GM23338 (cell line): ENCODE data around the gene AP5M1. TPM values are rescaled to one million over a fixed set of nuclear protein-coding genes. Genes with fewer than 3 reads are reported as not detected.

ENCODE experiments used
- ATAC-seq: fragments of 200-7000 bp; cut with Tn5 transposase; 3 replicates; pipeline ENCODE4 v1.9.1; 2020
- DNase-seq: peaks from one replicate; pipeline ENCODE4 v3.0.0-alpha.2; 2015; ENCODE audit warnings: low spot score
- H2AFZ ChIP-seq: fragments of 200-600 bp; sonication (generic); 2 replicates; pipeline ENCODE4 v1.8.0; 2016; ENCODE audit warnings: antibody characterized with exemption, mild to moderate bottlenecking, moderate library complexity
- H3F3A ChIP-seq: fragments of 200-600 bp; sonication (generic); replicated peaks from 2 replicates; pipeline ENCODE4 v1.8.0; 2017; ENCODE audit warnings: antibody characterized with exemption, mixed run types, low read depth
- H3K27ac ChIP-seq: fragments of 200-600 bp; sonication (generic); 2 replicates; pipeline ENCODE4 v1.6.1; 2016; ENCODE audit warnings: low read depth
- H3K27me3 ChIP-seq: fragments of 200-600 bp; sonication (generic); 2 replicates; pipeline ENCODE4 v1.8.0; 2016; ENCODE audit warnings: mild to moderate bottlenecking, mixed run types, moderate library complexity; ENCODE audit not compliant: insufficient read depth
- H3K36me3 ChIP-seq: fragments of 200-600 bp; sonication (generic); 2 replicates; pipeline ENCODE4 v1.8.0; 2016; ENCODE audit warnings: mild to moderate bottlenecking; ENCODE audit not compliant: insufficient read depth
- H3K4me1 ChIP-seq: fragments of 200-600 bp; sonication (generic); 2 replicates; pipeline ENCODE4 v1.8.0; 2016; ENCODE audit warnings: mild to moderate bottlenecking, moderate library complexity; ENCODE audit not compliant: insufficient read depth
- H3K4me2 ChIP-seq: fragments of 200-600 bp; sonication (generic); 2 replicates; pipeline ENCODE4 v1.7.1; 2017; ENCODE audit warnings: mixed run types
- H3K4me3 ChIP-seq: fragments of 200-600 bp; sonication (generic); 2 replicates; pipeline ENCODE4 v1.6.1; 2016; ENCODE audit warnings: mixed run types
- H3K79me2 ChIP-seq: fragments of 200-600 bp; sonication (generic); replicated peaks from 2 replicates; pipeline ENCODE4 v1.8.0; 2017; ENCODE audit warnings: mild to moderate bottlenecking; ENCODE audit not compliant: insufficient read depth
- H3K9me2 ChIP-seq: fragments of 200-600 bp; sonication (generic); 2 replicates; pipeline ENCODE4 v1.8.0; 2017; ENCODE audit not compliant: insufficient read depth
- H4K20me1 ChIP-seq: fragments of 200-600 bp; sonication (generic); replicated peaks from 2 replicates; pipeline ENCODE4 v1.8.0; 2017; ENCODE audit warnings: mild to moderate bottlenecking; ENCODE audit not compliant: insufficient read depth
- H3K27ac Mint-ChIP-seq: 2 replicates; pipeline ENCODE4 v1.8.0; 2020; ENCODE audit warnings: inconsistent platforms, mild to moderate bottlenecking, moderate library complexity, mixed read lengths
- H3K27me3 Mint-ChIP-seq: 3 replicates; pipeline ENCODE4 v1.8.0; 2022; ENCODE audit warnings: low read depth, mild to moderate bottlenecking, moderate library complexity, mixed read lengths, inconsistent platforms; ENCODE audit not compliant: insufficient read depth, poor library complexity
- H3K36me3 Mint-ChIP-seq: 3 replicates; pipeline ENCODE4 v1.8.0; 2021; ENCODE audit warnings: low read depth, mild to moderate bottlenecking, inconsistent platforms, moderate library complexity, mixed read lengths
- H3K4me1 Mint-ChIP-seq: 3 replicates; pipeline ENCODE4 v1.8.0; 2020; ENCODE audit warnings: mild to moderate bottlenecking, inconsistent platforms, mixed read lengths
- H3K4me3 Mint-ChIP-seq: 3 replicates; pipeline ENCODE4 v1.8.0; 2021; ENCODE audit warnings: moderate library complexity, mild to moderate bottlenecking, inconsistent platforms, mixed read lengths
- H3K9me3 Mint-ChIP-seq: 3 replicates; pipeline ENCODE4 v1.8.0; 2020; ENCODE audit warnings: moderate library complexity, mild to moderate bottlenecking, inconsistent platforms, mixed read lengths
- CREB1 ChIP-seq: fragments of 250-450 bp; sonication (Bioruptor Pico); IDR thresholded peaks from 2 replicates; pipeline ENCODE4 v1.5.0; 2020; ENCODE audit warnings: low read depth, mild to moderate bottlenecking, moderate library complexity
- CTCF ChIP-seq, 2 experiments: fragments of 200-600 bp in 1 of 2; sonication (generic) in 1 of 2; conservative IDR thresholded peaks; 2 replicates each; pipeline versions ENCODE4 v1.5.1 to v1.6.1; 2016 to 2017; ENCODE audit warnings: antibody characterized with exemption in 2 of 2, low read depth in 2 of 2, mild to moderate bottlenecking in 2 of 2, moderate library complexity in 1 of 2
- ETS1 ChIP-seq: IDR thresholded peaks from 2 replicates; pipeline ENCODE4 v1.6.1; 2016; ENCODE audit warnings: antibody characterized with exemption
- EZH2phosphoT487 ChIP-seq: fragments of 200-600 bp; sonication (generic); IDR thresholded peaks from one replicate; pipeline ENCODE4 v1.8.1; 2018; ENCODE audit warnings: antibody characterized with exemption; ENCODE audit not compliant: unreplicated experiment
- JUNB ChIP-seq: IDR thresholded peaks from one replicate; pipeline ENCODE4 v1.6.1; 2016; ENCODE audit warnings: antibody characterized with exemption; ENCODE audit not compliant: unreplicated experiment
- NANOG ChIP-seq: IDR thresholded peaks from 2 replicates; pipeline ENCODE4 v1.6.1; 2016; ENCODE audit warnings: antibody characterized with exemption, borderline replicate concordance
- POLR2AphosphoS5 ChIP-seq: IDR thresholded peaks from 2 replicates; pipeline ENCODE4 v1.6.1; 2016; ENCODE audit warnings: antibody characterized with exemption, low read depth
- REST ChIP-seq: IDR thresholded peaks from one replicate; pipeline ENCODE4 v1.6.1; 2018; ENCODE audit warnings: antibody characterized with exemption; ENCODE audit not compliant: unreplicated experiment
- STAT1 ChIP-seq: IDR thresholded peaks from one replicate; pipeline ENCODE4 v1.6.1; 2016; ENCODE audit warnings: antibody characterized with exemption; ENCODE audit not compliant: unreplicated experiment
- ZNF114 ChIP-seq: fragments of 250-450 bp; sonication (Bioruptor Pico); IDR thresholded peaks from 2 replicates; pipeline ENCODE4 v1.5.0; 2020; ENCODE audit warnings: mild to moderate bottlenecking, moderate library complexity
- ZNF462 ChIP-seq: fragments of 250-450 bp; sonication (Bioruptor Pico); IDR thresholded peaks from 2 replicates; pipeline ENCODE4 v1.5.0; 2020; ENCODE audit warnings: mild to moderate bottlenecking, moderate library complexity
- polyA plus RNA-seq: library from polyadenylated mRNA; unstranded; fragments of >200 nt; fragmentation: Nextera tagmentation; extraction: Ambion mirVana; gene quantifications from 2 replicates; pipeline ENCODE4 v1.2.1, GENCODE V29; 2016
- total RNA-seq: library from RNA; depleted of rRNA; stranded (reverse); fragments of >200 nt; shearing (Covaris generic); gene quantifications from 2 replicates; pipeline ENCODE4 v1.2.3, GENCODE V29; 2014

AP5M1 gene
- total and polyA plus RNA-seq, 2 experiments from 2014 or later = 27.2 to 43.7 TPM

GRCh38 chr14:57275023-57275664 is 6.4 kb downstream of the AP5M1 start (continued):
- TF ChIP-seq ETS1 (no peak), ZNF462 (CRISPR knock-in tag) (no peak), JUNB (no peak)

GRCh38 chr14:57277062-57277461 is 8.3 kb downstream of the AP5M1 start:
- H3K4me3 Mint-ChIP-seq = no peak overlapping the region
- TF ChIP-seq POLR2AphosphoS5 (no peak), NANOG (no peak), REST (no peak), ETS1 (no peak), CTCF (conservative IDR thresholded peaks at IDR 0.05; ENCODE audit: low read depth in 2 of 2) (no peak), CREB1 (CRISPR knock-in tag) (no peak), ZNF114 (CRISPR knock-in tag) (no peak), STAT1 (no peak), EZH2phosphoT487 (no peak), JUNB (no peak)
- H3K27me3 Mint-ChIP-seq = no peaks in the 10 kb centered on the region
- H3K4me1 Mint-ChIP-seq = no peaks in the 10 kb centered on the region
- H2AFZ ChIP-seq = no peak overlapping the region
- no peaks in the 10 kb centered on the region for H3K4me1 ChIP-seq
- peaks cover 19% of the 10 kb centered on the region for H3K36me3 Mint-ChIP-seq
- no peak overlapping the region for H3K27ac Mint-ChIP-seq
- H4K20me1 ChIP-seq = peaks cover 10% of the 10 kb centered on the region
- H3K27me3 ChIP-seq = no peaks in the 10 kb centered on the region
- no peak for ATAC-seq
- H3F3A ChIP-seq = no peaks in the 10 kb centered on the region
- no peak for DNase-seq
- no peak overlapping the region for H3K4me2 ChIP-seq
- H3K9me2 ChIP-seq = no peaks in the 10 kb centered on the region
- peaks cover 43% of the 10 kb centered on the region for H3K79me2 ChIP-seq
- no peaks in the 10 kb centered on the region for H3K9me3 Mint-ChIP-seq
- H3K4me3 ChIP-seq = no peak overlapping the region
- H3K36me3 ChIP-seq = peaks cover 6% of the 10 kb centered on the region; the same call in 1 of the 2 replicates
- no peak overlapping the region for H3K27ac ChIP-seq
